SK-N-SH treated with all-trans-retinoic acid at 6 μM for 48 hours (cell line): Measurements from ENCODE around the gene RNF138.

Source experiments
- BACH2 ChIP-seq: fragments of 250-450 bp; sonication (Bioruptor Pico); IDR thresholded peaks from 2 replicates; pipeline ENCODE4 v1.9.0; 2021; ENCODE audit warnings: mild to moderate bottlenecking, borderline replicate concordance
- ESRRG ChIP-seq: fragments of 250-450 bp; sonication (Bioruptor Pico); IDR thresholded peaks from 2 replicates; pipeline ENCODE4 v1.6.1; 2021; ENCODE audit warnings: mild to moderate bottlenecking
- ZFP30 ChIP-seq: fragments of 450-650 bp; formaldehyde crosslinking; IDR thresholded peaks from 2 replicates; pipeline ENCODE4 v1.5.0; 2022; ENCODE audit warnings: mild to moderate bottlenecking, moderate library complexity
- TF ChIP-seq, protein P1 (sequence below): fragments of 250-450 bp; sonication (Bioruptor Pico); IDR thresholded peaks from 2 replicates; pipeline ENCODE4 v1.5.1; 2020; ENCODE audit warnings: low read depth, mild to moderate bottlenecking, moderate library complexity

DNA sequence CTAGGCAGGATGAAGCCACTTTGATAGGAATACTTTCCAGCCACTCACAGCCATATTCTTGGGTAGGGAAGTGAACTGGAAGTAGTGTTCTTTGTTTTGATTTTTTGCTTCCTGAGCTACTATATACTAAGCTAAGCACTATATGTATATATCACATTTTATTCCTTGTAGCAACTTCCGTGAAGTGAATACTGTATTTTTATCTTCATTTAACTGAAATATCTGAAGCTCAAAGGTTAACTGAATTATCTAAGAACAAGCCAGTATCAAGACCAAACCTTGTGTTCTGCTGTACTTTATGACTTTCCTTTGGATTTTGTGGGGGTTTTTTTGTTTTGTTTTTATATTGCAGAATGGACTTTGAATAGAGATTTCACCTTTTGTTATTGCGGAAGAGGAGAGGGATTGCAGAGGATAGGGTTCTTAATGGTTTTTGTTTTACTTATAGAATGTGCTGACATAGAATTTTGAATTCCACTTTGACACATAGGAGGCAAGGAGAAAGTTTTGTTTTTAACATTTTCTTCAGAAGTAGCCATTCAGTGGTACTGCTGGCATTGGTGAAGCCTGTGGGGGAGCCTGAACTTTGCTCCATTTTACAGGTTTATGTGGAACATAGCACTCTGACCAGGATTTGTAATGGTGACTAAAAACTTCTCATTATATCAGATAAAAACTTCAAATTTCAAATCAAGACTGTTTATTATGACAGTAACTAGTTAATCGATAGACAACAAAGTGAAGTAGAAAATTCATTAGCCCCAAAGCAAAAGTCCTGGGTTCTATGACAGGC, 24.1 kb upstream of the RNF138 start:
- TF ChIP-seq BACH2: no peak
- TF ChIP-seq, protein P1, sequence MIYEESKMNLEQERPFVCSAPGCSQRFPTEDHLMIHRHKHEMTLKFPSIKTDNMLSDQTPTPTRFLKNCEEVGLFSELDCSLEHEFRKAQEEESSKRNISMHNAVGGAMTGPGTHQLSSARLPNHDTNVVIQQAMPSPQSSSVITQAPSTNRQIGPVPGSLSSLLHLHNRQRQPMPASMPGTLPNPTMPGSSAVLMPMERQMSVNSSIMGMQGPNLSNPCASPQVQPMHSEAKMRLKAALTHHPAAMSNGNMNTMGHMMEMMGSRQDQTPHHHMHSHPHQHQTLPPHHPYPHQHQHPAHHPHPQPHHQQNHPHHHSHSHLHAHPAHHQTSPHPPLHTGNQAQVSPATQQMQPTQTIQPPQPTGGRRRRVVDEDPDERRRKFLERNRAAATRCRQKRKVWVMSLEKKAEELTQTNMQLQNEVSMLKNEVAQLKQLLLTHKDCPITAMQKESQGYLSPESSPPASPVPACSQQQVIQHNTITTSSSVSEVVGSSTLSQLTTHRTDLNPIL: no peak
- TF ChIP-seq ESRRG (CRISPR knock-in tag): no peak
- no peak for TF ChIP-seq ZFP30
